Activated CD8-positive, alpha-beta memory T cell treated with anti-CD3 and anti-CD28 coated beads, Interleukin-2, amount 50 U/mL, for 48 hours (primary cell): Measurements from ENCODE around the gene FBXO2.

Experiments used
- DNase-seq: peaks from one replicate; pipeline ENCODE4 v3.0.0-alpha.2; 2020

Gene FBXO2

DNA sequence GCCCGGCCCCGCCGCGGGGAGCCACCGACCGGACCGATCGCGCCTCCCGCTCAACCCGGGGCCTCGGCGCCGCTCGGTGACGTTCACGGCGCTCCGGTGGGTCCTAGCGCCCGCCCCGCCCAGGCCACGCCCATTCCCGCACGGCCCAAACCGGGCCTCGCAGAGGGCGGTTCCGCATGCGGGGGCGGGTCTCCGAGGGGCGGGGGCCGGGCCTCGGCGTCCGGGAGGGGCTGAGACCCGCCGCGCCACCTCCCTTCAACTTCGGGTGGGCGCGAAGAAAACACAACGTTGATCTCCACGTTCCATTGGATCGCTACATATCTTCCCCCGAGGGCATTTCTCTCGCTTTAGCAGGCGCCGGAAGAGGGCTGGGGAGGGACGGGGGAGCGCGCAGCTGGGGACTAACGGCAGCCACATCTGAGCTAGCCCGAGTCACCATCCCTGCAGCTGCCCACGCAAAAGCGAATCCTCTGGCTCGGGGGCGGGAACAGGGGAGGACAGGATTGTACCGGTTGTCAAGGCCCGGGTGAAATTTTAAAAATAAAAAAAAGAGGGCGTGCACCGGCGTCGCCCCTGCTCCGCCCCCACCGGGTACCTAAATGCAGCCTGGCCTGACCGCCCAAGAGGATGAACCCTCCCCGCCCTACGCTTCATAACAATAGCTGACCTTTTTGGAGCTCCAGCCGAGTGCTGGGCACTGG lies 27.0 kb upstream of the FBXO2 start, which contains the start of gene MAD2L2:
MAD2L2 (minus strand) TSS at position 78 of the 701 bp plus-strand sequence. CDS start 547 bp downstream, outside the sequence.
- DNase-seq: peak; percentile 95

DNA sequence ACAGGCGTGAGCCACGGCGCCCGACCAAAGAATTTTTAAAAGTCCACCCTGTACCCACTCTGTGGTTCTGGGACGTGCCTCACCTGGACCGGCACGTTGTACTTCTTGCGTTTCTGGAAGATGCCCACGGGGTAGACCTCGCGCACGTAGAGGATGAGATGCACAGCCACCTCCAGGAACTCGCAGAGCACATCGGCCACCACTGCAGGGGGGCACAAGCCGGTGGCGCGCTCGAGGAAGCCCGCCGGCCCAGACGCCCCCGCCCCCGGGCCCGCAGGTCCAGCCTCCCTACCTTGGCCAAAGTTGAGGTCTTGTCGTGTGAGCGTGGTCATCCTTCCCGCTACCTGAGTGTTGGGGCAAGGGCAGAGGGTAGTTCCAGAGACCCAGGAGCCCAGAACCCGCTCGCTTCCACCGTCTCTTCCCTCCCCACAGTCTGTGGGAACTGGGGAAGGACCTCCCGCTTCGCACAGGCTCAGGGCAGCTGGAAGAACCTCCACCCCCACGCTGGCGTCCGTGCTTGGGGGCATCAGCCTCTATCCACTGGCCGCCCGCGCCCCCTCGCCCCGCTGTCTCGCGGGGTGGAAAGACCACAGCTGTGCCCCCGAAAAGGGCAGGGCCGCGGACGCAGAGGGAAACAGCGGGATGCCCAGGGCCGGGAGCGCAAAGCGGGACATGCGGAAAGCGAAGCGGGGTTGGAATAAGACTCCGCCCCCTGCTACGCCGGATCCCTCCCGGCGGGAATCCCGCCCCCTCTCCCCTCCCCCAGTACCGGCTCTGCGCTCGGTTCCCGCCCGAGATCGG lies 26.2 kb upstream of the FBXO2 start:
- no peak for DNase-seq

DNA sequence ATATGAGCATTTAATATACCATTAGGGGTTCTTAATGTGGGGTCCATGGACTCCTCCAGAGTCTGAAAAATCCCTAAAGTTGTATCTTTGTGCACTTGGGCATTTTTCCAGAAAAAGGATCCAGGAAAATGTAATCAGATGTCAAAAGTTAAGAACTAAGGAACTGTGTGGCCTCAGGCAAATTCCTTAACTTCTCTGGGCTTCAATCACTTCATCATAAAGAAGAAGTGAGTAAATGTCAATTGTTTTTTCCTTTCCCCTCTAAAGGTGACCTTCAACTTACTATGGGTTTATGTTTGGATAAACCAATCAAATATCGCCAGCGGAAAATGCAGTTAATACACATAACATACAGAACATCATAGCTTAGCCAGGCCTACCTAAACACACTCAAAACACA lies 24.2 kb upstream of the FBXO2 start:
- DNase-seq: no peak

DNA sequence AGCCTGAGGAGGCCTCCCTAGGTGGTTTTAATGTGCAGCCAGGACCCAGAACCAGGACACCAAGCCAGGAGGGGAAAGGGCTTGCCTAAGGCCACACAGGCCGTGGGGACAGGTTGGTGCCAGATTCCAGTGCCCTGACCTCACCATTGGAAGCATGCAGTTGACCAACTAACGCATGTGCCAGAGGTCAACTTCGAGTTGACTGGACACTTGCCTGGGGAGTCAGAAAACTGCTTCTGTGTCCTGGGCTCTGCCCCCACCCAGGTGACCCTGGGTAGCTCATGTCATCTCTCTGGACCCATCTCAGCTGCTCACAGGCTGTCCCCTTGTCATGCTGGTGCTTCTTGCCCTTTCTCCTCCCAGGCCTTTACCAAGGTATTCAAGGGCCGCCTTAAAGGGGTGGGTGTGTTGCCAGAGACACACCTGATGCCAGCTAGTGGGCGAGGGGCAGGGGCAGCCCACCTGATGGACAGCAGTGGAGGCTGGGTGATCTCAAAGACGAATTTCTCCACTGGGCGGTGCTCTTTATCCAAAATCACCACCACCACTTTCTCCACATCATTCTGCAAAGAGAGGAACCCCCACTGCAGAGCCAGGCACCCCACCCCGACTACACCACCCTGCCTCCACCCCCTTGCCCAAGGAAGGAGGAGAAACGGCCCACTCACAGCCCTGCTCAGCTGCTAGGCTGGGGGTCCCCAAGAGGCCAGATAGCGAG lies 22.3 kb upstream of the FBXO2 start:
- DNase-seq: no peak

DNA sequence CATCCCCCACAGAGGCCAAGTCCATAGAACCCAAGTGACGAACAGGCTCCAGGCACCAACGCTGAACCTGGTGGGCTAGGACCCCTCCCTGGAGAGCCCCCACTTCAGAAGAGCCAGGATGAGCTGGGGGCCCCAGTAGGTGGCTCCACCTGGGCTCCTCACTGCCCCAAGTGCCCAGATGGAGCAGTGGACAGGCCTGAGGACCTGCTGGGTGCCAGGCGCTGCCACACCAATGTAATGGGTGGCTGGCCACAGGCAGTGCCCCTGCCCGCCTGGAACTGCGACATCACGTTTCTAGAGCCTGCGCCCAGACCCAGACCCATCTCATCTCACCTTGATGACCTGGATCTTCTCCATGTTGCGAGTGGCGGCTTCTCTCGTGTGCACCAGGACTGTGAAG lies 21.1 kb upstream of the FBXO2 start:
- DNase-seq: no peak

DNA sequence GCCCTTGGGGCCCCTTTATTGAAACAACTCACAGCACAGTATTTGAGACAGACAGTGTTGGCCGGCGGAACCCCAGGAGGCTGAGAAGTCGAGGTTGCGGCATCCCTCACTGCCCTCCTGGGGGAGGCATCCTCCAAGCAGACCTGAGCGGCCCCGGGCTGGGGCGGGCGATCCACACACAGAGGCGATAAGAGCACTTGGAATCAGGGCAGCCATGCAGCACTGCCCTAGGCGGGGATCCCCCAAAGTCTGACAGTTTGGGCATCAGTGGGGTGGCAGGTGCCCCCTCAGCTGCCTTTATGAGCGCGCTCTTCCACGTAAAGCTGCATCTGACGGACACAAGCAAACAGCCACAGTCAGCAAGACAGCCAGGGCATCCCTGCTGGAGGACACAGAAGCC lies 20.3 kb upstream of the FBXO2 start:
- DNase-seq: no peak

DNA sequence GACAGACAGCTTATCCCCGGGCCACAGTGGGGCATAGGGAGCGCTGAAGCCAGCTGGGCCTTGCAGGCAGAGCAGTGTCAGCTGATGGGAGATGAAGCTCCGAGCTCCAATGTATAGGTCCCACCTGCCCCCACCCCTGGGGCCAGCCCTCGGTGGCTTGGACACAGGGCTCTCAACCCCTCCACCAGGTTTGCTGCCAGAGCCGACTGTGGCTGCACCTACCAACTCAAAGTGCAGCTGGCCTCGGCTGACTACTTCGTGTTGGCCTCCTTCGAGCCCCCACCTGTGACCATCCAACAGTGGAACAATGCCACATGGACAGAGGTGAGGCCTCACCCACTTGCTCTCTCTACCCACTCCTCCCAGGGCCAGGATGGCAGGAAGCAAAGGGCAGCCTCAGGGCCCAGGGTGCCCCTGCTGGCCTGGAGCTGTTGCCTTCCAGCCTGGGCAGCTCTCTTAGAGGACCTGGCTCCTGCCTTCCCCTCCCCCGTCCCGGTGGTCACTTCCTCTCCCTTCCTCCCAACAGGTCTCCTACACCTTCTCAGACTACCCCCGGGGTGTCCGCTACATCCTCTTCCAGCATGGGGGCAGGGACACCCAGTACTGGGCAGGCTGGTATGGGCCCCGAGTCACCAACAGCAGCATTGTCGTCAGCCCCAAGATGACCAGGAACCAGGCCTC lies 19.0 kb upstream of the FBXO2 start:
- DNase-seq: no peak

DNA sequence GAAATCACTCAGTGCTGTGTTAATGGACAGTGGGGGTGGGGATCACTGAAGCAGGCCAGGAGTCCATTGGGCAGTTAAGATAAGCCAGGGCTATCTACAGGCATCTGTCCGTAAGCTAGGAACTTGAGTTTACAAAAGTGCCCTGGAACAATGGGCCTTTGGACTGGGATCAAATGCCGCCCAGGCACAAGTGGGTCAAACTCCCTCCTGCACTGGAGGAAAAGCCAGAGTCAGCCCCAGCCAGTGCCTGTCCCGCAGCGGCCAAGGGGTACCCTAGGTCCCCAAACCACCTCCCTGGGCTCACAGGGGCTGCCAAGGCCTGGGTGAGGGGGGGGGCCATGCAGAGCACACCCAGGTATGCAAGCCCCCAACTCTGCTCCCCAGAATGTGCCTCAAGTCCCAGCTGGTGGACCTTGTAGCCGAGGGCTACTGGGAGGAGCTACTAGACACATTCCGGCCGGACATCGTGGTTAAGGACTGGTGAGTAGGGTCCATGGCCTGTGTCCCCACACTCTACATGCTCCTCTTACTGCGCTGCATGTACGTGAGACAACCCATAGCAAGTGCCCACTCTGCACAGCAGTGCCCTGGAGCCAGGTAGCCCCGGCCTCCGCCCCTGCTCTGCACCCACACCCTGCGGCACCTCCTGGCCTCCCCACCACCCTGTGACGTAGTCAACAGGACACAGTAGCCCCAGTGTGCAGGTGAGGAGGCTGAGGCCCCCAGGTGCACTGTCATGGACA lies 17.5 kb upstream of the FBXO2 start:
- no peak for DNase-seq

DNA sequence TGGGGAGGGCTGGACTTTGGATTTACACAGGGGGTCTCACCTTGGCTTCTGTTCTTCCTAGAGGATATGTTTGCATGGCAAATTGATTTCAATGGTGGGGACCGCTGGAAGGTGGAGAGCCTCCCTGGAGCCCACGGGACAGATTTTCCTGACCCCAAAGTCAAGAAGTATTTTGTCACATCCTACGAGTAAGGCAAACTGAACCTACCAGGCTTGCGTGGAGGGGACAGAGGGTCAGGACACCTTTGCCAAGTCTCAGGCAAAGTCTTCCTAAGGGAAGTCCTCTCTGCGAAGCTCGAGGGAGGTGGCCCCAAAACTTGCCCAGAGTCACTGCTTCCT lies 16.9 kb upstream of the FBXO2 start:
- no peak for DNase-seq

DNA sequence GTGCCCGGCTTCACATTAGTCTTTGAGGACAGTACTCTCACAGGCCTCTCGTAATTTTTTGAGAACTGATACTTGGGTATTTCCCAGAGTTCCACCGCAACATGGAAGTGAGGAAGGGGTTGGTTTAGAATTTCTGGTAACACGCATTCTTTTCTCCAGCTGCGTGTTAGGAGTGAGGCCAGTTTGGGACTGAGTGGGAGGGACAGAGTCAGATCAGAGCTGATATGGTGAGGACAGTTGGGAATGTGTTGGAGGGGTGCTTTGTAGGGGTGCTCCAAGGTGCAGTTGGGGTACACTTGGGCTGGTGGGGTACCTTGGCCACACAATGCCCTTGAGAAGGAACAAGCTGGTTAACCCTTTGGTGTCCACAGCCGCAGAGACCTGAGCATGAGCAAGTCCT lies 16.5 kb upstream of the FBXO2 start:
- DNase-seq: no peak

DNA sequence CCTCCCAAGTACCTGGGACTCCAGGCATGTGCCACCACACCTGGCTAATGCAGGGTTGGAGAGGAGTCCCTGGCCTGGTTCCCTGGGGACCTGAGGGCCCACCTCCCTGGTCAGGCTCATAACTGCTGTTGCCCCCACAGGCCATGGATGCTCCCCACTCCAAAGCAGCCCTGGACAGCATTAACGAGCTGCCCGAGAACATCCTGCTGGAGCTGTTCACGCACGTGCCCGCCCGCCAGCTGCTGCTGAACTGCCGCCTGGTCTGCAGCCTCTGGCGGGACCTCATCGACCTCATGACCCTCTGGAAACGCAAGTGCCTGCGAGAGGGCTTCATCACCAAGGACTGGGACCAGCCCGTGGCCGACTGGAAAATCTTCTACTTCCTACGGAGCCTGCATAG lies 14.3 kb upstream of the FBXO2 start:
- no peak for DNase-seq

DNA sequence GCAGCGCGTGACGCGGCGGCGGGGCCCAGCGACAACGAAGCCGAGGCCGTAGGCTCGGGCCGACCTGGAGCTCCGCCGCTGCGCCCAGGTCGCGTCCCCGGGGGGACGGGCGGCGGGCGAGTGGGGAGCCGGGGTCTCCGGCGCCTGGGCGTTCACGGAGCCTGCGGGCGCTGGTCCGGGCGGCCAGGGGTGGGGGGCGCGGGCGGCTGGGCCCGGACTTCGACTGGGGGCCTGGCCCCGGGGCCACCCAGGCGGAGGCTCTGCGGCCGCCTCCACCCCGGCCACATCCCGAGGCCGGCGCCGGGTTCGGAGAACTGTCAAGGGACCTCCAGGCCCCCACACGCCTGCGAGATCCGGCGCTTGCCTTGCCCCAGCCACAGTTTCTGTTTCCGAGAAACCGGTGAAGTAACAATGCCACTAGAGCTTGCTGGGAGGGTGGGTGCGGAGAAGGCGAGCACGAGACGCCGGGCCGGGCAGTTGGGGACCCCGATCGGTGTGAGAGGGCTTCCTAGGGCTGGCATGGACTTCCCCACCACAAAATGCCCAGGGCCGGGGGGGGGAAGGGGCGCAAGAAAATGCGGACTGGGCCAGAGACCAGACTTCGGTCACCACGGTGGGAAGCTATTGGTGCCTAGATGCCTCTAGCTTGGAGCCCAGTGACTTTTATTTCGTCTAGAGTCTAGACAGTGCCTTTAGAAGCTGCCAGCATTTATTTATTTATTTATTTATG lies 10.3 kb upstream of the FBXO2 start:
- DNase-seq: peak; percentile 81

DNA sequence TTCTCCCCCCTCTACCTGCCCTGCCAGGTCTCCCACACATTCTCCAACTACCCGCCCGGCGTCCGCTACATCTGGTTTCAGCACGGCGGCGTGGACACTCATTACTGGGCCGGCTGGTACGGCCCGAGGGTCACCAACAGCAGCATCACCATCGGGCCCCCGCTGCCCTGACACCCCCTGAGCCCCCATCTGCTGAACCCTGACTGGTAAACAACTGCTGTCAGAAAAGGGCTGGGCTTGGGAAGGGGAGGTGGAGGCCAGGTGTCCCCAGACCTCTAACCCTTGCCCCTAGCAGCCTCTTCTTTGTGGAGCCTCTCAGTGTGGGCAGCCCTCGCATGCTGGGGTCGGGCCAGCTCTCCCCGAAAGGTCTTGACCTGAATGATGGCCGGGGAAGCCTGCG lies 6.9 kb upstream of the FBXO2 start:
- DNase-seq: no peak

DNA sequence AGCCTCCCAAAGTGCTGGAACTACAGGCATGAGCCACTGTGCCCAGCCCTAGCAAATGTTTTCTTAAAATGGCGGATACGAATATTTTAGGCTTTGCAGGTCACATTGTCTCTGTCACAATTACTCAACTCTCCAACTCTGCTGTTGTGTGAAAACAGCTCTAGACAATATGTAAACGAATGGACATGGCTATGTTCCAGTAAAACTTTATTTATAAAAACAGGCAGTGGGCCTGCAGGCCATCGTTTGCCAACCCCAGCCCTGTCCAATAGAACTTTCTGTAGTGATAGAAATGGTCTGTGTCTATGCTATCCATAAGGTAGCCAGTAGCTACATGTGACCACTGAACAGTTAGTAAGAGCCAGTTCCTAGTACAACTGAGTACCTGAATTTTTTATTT lies 5.5 kb upstream of the FBXO2 start:
- DNase-seq: no peak

DNA sequence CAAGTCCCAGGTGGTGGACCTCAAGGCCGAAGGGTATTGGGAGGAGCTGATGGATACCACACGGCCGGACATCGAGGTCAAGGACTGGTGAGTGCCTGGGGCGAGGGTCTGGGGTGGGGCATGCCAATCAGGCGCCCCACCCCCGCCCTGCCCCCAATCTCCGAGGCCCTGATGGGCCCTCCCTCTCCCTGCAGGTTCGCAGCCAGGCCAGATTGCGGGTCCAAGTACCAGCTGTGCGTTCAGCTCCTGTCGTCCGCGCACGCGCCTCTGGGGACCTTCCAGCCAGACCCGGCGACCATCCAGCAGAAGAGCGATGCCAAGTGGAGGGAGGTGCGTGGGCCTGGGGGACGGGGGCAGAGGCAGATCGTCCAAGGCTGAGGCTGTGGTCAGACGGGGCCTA lies 4.3 kb upstream of the FBXO2 start:
- no peak for DNase-seq

DNA sequence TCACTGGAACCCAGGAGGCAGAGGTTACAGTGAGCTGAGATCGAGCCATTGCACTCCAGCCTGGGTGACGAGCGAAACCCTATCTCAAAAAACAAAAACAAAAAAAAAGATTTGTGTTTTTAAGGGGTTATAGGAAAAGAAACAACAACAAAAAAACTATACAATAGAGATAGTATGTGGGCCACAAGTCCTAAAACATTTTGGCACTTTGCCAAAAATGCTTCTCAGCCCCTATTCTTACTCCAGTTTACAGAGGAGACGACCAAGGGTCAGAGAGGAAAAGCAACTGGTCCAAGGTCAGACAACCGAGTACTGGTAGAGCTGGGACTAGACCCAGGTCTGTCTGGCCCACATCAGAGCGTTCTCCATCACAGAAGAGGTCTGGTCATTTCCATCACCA lies 3.4 kb upstream of the FBXO2 start:
- DNase-seq: no peak

DNA sequence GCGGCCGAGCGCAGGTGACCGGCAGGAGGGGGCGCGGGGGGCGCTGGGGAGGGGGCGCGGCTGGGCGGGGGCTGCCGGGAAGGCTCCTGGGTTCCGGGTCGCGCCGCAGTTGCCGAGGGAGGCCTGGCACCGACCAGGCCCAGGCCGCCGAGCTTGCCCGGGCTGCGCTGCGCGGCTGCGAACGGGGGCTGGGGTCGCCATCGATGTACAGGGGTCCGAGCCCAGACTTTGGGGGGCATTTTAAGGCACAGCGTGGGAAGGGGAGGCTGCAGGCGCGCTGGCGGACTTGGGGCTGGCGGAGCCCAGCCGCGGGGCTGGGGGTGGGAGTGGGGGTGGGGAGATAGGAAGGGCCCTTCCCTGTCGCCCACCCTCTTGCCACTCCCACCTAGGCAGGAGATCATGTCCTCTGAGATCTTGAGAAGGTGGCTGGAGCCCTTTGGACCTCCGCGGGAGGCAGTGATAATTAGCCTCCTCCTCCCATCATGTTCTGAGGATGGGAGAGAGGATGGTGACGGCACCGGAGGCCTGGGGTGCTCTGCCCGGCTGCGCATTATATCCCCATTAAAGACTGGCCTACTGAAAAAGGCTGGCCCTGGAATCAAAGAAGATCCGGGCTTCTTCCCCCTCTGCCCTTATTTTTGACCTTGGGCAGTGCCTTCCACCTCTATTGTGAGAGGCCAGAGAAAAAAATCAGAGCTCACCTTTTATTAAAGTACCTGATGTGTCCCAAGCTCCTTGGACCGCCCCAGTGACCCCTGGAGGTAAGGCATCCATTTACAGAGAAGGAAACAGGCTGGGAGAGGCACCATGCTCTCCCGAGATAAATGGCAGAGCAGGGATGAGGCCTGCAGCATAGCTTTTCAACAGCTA lies 945 bp upstream of the FBXO2 start:
- DNase-seq: peak; percentile 51

DNA sequence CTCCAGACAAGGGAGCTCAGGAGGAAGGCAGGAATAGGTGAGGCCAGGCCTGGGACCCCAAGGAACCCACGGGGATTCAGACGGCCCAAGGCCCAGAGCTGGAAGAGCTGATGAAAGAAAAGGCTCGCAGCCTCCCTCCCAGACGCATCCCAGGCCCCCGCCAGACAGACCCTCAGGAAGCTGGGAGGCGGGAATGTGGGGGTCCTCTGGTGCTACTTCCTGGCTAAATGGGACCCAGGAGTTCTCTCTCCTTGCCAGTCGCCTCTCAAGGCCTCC lies 430 bp downstream of the FBXO2 start:
- DNase-seq: peak; percentile 48

DNA sequence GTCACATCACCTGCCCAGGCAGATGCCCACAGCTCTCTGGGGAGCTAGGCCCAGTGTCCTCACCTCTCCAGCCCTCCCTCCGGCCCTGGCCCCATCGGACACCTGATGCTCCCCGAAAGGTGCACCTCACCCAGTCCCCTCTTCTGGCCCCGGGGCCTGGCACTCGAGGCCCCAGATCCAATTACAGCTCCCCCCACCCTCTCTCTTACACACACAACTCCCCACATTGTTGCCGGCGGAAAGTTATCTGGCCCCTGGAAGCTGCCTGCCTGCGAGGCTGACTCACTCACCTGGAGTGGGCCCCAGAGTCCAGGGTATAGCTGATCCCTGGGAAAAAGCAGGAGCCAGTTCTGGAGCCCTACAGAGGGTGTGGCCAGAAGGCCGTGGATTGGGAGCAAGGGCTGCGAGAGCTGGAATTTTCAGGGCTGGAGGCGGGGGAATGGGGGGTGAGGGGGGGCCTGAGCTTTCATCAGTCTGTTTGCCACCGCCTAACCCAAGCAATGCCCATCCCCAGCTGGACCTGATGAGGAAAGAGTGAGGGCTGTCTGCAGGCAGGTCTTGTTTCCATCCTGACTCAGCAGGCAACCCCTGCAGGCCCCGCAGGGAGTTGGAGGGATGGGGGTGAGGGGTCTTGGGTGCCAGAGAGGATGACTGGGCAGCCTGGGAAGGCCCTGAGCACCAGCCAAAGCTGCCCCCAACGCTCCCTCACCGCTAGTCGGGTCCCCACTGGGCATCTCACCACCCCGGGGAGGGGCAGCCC lies 948 bp downstream of the FBXO2 start:
- peak; percentile 49 for DNase-seq

DNA sequence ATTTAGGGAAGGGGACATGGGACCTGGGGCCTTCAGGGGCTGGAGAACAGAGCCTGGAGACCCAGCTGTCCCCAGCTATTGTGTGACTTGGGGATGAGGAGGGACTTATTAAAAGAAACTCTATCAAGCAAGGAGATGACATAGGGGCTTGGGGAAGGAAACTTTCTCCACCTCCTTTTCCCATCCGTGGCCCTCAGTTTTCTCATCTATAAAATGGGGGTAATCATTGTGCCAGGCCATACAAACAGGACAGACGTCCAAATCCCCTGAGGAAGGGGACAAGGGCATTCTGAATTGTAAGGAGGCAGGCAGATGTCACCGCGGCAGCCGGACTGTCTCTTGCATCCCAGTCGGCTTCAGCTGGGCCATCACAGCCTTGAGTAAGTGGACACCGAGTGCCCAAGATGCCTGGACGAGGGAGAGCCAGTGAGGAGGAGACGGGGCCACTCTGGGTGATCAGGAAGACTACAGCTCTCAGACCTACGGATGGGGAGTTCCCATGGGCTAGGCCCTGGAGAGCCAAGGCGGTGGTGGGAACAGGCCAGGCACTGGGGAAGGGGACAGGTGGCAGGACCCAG lies 1.9 kb downstream of the FBXO2 start:
- DNase-seq: no peak
